HepG2 (cell line): Measurements from ENCODE around the gene EMC10. TPM values are rescaled to one million over a fixed set of nuclear protein-coding genes. Genes with fewer than 3 reads are reported as not detected.

ENCODE experiments used
- AHR ChIP-seq: IDR thresholded peaks from 2 replicates; pipeline ENCODE4 v1.6.1; 2018; ENCODE audit warnings: missing genetic modification reagents, missing compliant biosample characterization
- BORCS8-MEF2B ChIP-seq: sonication (generic); formaldehyde crosslinking; IDR thresholded peaks from 2 replicates; pipeline ENCODE4 v1.8.0; 2022; ENCODE audit warnings: mild to moderate bottlenecking, missing genetic modification reagents
- JDP2 ChIP-seq: sonication (generic); formaldehyde crosslinking; IDR thresholded peaks from 2 replicates; pipeline ENCODE4 v1.8.1; 2022; ENCODE audit warnings: missing genetic modification reagents, borderline replicate concordance
- KLF12 ChIP-seq: sonication (generic); formaldehyde crosslinking; IDR thresholded peaks from 2 replicates; pipeline ENCODE4 v1.4.0; 2020; ENCODE audit warnings: missing genetic modification reagents, borderline replicate concordance
- MNT ChIP-seq: fragments of 450-650 bp; IDR thresholded peaks from 2 replicates; pipeline ENCODE4 v1.6.1; 2016
- NFYB ChIP-seq: sonication (generic); formaldehyde crosslinking; IDR thresholded peaks from 2 replicates; pipeline ENCODE4 v1.4.0; 2020; ENCODE audit warnings: missing genetic modification reagents
- RARA ChIP-seq: IDR thresholded peaks from 2 replicates; pipeline ENCODE4 v1.6.1; 2016; ENCODE audit warnings: missing genetic modification reagents, missing compliant biosample characterization
- REXO4 ChIP-seq: sonication (generic); formaldehyde crosslinking; IDR thresholded peaks from 2 replicates; pipeline ENCODE4 v1.8.0; 2022; ENCODE audit warnings: missing genetic modification reagents, mild to moderate bottlenecking, borderline replicate concordance
- RFXANK ChIP-seq: IDR thresholded peaks from 2 replicates; pipeline ENCODE4 v1.6.1; 2016
- RXRB ChIP-seq: IDR thresholded peaks from 2 replicates; pipeline ENCODE4 v1.6.1; 2016; ENCODE audit warnings: borderline replicate concordance, missing genetic modification reagents, missing compliant biosample characterization
- SPEN ChIP-seq: sonication (generic); formaldehyde crosslinking; IDR thresholded peaks from 2 replicates; pipeline ENCODE4 v1.5.1; 2020; ENCODE audit warnings: low read depth, mild to moderate bottlenecking, missing genetic modification reagents
- TFE3 ChIP-seq: IDR thresholded peaks from 2 replicates; pipeline ENCODE4 v1.6.1; 2016
- ZFY ChIP-seq: sonication (generic); formaldehyde crosslinking; IDR thresholded peaks from 2 replicates; pipeline ENCODE4 v1.4.0; 2020; ENCODE audit warnings: missing genetic modification reagents
- ZKSCAN5 ChIP-seq: sonication (generic); formaldehyde crosslinking; IDR thresholded peaks from 2 replicates; pipeline ENCODE4 v1.5.1; 2020; ENCODE audit warnings: mild to moderate bottlenecking, missing genetic modification reagents
- ZNF24 ChIP-seq: fragments of 450-650 bp; IDR thresholded peaks from 2 replicates; pipeline ENCODE4 v1.6.1; 2017; ENCODE audit warnings: antibody characterized with exemption, mild to moderate bottlenecking
- ZNF333 ChIP-seq: sonication (generic); formaldehyde crosslinking; IDR thresholded peaks from 2 replicates; pipeline ENCODE4 v1.4.0; 2020; ENCODE audit warnings: mild to moderate bottlenecking, missing genetic modification reagents, borderline replicate concordance
- ZNF337 ChIP-seq: sonication (generic); formaldehyde crosslinking; IDR thresholded peaks from 2 replicates; pipeline ENCODE4 v1.5.1; 2020; ENCODE audit warnings: missing genetic modification reagents, low read depth, mild to moderate bottlenecking, borderline replicate concordance
- ZNF562 ChIP-seq: sonication (generic); formaldehyde crosslinking; IDR thresholded peaks from 2 replicates; pipeline ENCODE4 v1.8.0; 2022; ENCODE audit warnings: missing genetic modification reagents, borderline replicate concordance
- ZNF781 ChIP-seq: sonication (generic); formaldehyde crosslinking; IDR thresholded peaks from 2 replicates; pipeline ENCODE4 v1.5.1; 2020; ENCODE audit warnings: borderline replicate concordance, mild to moderate bottlenecking, missing genetic modification reagents; ENCODE audit errors: not compliant biosample characterization
- ZNF839 ChIP-seq: sonication (generic); formaldehyde crosslinking; IDR thresholded peaks from 2 replicates; pipeline ENCODE4 v1.4.0; 2020; ENCODE audit warnings: missing genetic modification reagents, mild to moderate bottlenecking, borderline replicate concordance
- ZNF879 ChIP-seq: sonication (generic); formaldehyde crosslinking; IDR thresholded peaks from 2 replicates; pipeline ENCODE4 v1.8.1; 2023; ENCODE audit warnings: missing genetic modification reagents
- ZSCAN25 ChIP-seq: sonication (generic); formaldehyde crosslinking; IDR thresholded peaks from 2 replicates; pipeline ENCODE4 v1.8.0; 2022; ENCODE audit warnings: mild to moderate bottlenecking, missing genetic modification reagents
- polyA plus RNA-seq, 8 experiments: library from polyadenylated mRNA; depleted of rRNA in 3 of 8; stranded (reverse) in 7 of 8; unstranded in 1 of 8; fragments of >200 nt; fragmentation: Illumina TruSeq in 4 of 8; extraction: Trizol in 4 of 8; gene quantifications; 2 replicates each; pipeline versions ENCODE4 v1.2.1 to v1.2.3, GENCODE V29; 2011 to 2016; ENCODE audit warnings: low read depth in 4 of 8, missing spikeins in 1 of 8, mixed read lengths in 1 of 8; ENCODE audit not compliant: insufficient read depth in 1 of 8
- total RNA-seq, 5 experiments: library from RNA; depleted of rRNA; stranded (reverse); fragments of >200 nt; fragmentation: Illumina TruSeq; extraction: Trizol; gene quantifications; 2 replicates each; pipeline ENCODE4 v1.2.3, GENCODE V29; 2016; ENCODE audit warnings: low read depth in 1 of 5
- TF ChIP-seq, protein P1 (sequence below): IDR thresholded peaks from 2 replicates; pipeline ENCODE4 v1.6.1; 2016; ENCODE audit warnings: low read depth
- TF ChIP-seq, protein P2 (sequence below): sonication (generic); formaldehyde crosslinking; conservative IDR thresholded peaks from 2 replicates; pipeline ENCODE4 v1.4.0; 2020; ENCODE audit warnings: missing genetic modification reagents

The EMC10 gene
- total and polyA plus RNA-seq, 2 of the 13 experiments (the other 11 are each of a cell fraction or from before 2014, with no cell fraction given): not detected

DNA sequence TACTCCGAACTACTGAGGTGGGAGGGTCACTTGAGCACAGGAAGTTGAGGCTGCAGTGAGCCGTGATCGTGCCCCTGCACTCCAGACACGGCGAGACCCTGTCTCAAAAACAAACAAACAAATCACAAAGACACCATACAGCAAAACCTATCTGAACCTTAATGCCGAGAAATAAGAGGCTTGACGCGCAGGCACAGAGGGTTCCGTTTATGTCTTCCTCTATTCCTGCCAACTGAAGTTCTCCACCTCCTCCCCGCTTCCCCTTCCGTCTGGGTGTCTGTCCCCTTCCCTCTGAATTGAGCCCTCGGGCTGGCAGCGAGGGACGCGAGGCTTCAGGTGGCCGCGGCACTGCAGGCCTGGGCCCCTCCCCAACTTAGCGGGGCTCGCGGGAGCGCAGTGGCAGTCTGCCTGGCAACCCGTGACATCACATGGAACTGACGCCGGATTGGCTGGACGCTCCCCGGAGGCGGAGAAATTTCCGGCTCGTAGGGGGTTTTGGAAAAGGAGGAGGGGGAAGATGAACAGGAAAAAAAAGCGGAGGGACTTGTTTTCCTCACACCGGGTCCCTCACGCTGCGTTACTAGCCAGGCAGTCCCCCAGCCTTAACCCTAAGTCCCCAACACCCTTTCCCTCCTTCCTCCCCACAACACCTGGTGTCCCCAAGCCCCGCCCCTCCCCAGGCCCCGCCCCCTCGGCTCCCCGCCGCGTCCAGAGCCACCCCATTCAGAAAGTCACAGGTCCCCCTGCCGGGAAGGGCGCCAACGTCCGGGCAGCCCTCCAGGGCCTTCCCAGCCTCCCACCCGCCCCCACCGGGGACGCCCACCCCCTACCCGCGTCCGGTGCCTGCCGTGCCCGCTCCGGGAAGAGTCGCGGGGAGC lies 44.7 kb upstream of the EMC10 start (continued):
- TF ChIP-seq NFYB (CRISPR knock-in tag) (peak; percentile 83), ZNF24 (no peak), ZNF879 (CRISPR knock-in tag) (no peak), RXRB (CRISPR knock-in tag) (no peak), ZNF562 (no peak), JDP2 (CRISPR knock-in tag) (no peak), KLF12 (CRISPR knock-in tag) (no peak), ZFY (CRISPR knock-in tag) (peak; percentile 64), SPEN (CRISPR knock-in tag) (peak; percentile 37; the same call in 1 of the 2 replicates), ZNF333 (CRISPR knock-in tag) (no peak), REXO4 (CRISPR knock-in tag) (no peak), TFE3 (CRISPR knock-in tag) (0 out of 2 replicates have a peak, but pooled peaks have one; percentile 31), ZNF337 (CRISPR knock-in tag) (no peak), MNT (no peak), AHR (0 out of 2 replicates have a peak, but pooled peaks have one; percentile 73), RARA (CRISPR knock-in tag) (no peak), ZKSCAN5 (CRISPR knock-in tag) (no peak), RFXANK (CRISPR knock-in tag) (peak; percentile 100), ZNF781 (CRISPR knock-in tag) (no peak), ZSCAN25 (CRISPR knock-in tag) (no peak), ZNF839 (CRISPR knock-in tag) (peak; percentile 71; the same call in 1 of the 2 replicates), BORCS8-MEF2B (CRISPR knock-in tag) (peak; percentile 52; the same call in 1 of the 2 replicates)
- TF ChIP-seq, protein P1, sequence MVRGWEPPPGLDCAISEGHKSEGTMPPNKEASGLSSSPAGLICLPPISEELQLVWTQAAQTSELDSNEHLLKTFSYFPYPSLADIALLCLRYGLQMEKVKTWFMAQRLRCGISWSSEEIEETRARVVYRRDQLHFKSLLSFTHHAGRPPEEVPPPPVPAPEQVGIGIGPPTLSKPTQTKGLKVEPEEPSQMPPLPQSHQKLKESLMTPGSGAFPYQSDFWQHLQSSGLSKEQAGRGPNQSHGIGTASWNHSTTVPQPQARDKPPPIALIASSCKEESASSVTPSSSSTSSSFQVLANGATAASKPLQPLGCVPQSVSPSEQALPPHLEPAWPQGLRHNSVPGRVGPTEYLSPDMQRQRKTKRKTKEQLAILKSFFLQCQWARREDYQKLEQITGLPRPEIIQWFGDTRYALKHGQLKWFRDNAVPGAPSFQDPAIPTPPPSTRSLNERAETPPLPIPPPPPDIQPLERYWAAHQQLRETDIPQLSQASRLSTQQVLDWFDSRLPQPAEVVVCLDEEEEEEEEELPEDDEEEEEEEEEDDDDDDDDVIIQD (CRISPR knock-in tag): no peak
- TF ChIP-seq, protein P2, sequence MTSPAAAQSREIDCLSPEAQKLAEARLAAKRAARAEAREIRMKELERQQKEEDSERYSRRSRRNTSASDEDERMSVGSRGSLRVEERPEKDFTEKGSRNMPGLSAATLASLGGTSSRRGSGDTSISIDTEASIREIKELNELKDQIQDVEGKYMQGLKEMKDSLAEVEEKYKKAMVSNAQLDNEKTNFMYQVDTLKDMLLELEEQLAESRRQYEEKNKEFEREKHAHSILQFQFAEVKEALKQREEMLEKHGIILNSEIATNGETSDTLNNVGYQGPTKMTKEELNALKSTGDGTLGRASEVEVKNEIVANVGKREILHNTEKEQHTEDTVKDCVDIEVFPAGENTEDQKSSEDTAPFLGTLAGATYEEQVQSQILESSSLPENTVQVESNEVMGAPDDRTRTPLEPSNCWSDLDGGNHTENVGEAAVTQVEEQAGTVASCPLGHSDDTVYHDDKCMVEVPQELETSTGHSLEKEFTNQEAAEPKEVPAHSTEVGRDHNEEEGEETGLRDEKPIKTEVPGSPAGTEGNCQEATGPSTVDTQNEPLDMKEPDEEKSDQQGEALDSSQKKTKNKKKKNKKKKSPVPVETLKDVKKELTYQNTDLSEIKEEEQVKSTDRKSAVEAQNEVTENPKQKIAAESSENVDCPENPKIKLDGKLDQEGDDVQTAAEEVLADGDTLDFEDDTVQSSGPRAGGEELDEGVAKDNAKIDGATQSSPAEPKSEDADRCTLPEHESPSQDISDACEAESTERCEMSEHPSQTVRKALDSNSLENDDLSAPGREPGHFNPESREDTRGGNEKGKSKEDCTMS (CRISPR knock-in tag): no peak
